Measurements from ENCODE around the gene PSPN.
"Not testable (repeated sequence)": the region's sequence is repeated elsewhere in the genome, so short reads cannot be mapped to it uniquely, and the experiment has no call there.

The PSPN gene

DNA sequence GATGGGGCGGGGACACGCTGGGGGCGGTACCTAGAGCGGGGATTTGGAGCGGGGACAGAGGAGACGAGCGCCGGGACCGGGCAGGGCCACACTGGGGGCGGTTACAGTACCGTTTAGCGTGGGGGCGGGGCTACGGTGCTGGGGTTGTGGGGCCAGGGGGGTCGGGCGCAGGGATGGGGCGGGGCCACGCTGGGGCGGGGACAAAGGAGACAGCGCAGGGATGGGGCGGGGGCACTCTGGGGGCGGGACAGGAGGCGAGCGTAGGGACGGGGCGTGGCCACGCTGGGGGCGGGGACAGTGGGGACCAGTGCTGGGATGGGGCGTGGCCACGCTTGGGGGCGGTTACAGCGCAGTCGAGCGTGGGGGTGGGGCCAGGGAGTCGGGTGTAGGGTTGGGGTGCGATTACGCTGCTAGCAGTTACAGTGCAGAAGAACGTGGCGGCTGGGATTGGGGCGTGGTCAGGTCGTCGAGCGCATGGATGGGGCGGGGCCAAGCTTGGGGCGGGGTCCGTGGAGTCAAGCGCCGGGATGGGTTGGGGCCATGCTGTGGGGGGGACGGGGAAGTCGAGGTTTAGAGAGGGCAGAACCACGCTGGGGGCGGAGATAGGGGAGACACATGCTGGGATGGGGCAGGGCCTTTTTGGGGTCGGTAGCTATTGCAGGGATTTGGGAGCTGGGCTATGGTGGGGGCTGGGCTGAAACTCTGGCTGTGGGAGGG lies 2.5 kb downstream of the PSPN start:
- peak; percentile 99 for DNase-seq

DNA sequence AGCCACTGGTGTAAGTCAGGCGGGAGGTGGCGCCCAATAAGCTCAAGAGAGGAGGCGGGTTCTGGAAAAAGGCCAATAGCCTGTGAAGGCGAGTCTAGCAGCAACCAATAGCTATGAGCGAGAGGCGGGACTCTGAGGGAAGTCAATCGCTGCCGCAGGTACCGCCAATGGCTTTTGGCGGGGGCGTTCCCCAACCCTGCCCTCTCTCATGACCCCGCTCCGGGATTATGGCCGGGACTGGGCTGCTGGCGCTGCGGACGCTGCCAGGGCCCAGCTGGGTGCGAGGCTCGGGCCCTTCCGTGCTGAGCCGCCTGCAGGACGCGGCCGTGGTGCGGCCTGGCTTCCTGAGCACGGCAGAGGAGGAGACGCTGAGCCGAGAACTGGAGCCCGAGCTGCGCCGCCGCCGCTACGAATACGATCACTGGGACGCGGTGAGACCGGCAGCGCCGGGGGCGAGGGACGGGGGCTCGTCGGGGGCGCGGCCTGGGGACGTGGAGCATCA lies 3.1 kb downstream of the PSPN start, which contains the start of gene ALKBH7:
TSS of gene ALKBH7 (plus strand) at position 201 of the 502 bp plus-strand sequence. CDS start at position 228, 27 bp downstream.
- peak; percentile 97 for DNase-seq

DNA sequence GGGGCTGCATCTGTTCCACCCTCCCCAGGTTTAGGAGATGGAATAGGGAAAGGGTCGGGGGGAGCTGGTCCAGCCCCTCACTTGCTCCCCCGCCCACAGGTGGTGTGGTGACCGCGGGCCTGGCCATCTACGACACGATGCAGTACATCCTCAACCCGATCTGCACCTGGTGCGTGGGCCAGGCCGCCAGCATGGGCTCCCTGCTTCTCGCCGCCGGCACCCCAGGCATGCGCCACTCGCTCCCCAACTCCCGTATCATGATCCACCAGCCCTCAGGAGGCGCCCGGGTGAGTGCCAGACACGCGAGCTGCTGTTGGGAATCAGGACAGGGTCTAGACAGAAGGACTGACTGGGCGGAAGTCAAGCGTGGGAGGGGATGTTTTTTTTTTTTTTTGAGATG lies 11.4 kb downstream of the PSPN start:
- no peak for DNase-seq

DNA sequence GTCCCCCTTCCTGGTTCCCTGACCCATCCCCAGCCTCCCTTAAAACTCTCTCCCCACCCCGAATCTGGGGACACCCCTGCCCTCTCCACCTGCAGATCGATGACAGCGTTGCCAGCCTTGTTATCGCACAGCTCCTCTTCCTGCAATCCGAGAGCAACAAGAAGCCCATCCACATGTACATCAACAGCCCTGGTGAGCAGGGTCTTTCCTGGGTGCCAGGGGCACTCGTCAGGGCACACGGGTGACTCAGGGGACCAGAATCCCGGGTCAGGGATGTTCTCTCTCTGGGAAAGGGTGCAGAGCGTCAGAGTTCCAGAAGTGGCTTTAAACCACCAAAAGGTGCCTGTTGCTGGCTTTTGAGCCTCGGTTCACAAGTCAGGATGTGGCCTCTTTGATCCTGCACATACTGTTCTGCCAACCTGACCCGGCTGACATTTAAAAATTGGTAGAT lies 13.4 kb downstream of the PSPN start:
- DNase-seq = no peak

DNA sequence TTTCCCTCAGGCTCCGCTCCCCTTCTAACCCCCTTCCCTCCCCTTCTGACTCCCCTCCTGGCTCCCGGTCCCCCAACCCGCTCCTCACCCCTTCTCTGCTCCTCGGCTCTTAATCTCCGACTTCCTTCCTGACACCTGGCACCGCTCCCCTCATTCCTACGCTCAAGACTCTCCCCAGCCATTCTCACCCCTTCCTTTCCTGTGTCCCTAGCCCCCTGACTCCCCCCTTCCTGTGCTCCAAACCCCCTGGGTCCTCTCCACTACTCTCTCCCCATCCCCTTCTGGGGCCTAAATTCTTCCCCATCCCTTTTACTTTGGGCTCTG lies 13.7 kb downstream of the PSPN start:
- DNase-seq = no peak

DNA sequence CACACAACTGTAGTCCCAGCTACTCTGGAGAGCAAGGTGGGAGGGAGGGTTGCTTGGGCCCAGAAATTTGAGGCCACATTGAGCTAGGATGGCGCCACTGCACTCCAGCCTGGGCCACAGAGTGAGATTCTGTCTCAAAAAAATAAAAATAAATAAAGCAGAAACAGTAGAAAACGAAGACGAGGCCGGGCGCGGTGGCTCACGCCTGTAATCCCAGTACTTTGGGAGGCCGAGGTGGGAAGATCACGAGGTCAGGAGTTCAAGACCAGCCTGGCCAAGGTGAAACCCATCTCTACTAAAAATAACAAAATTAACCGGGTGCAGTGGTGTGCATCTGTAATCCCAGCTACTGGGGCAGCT lies 14.9 kb downstream of the PSPN start:
- DNase-seq = not testable (repeated sequence)

DNA sequence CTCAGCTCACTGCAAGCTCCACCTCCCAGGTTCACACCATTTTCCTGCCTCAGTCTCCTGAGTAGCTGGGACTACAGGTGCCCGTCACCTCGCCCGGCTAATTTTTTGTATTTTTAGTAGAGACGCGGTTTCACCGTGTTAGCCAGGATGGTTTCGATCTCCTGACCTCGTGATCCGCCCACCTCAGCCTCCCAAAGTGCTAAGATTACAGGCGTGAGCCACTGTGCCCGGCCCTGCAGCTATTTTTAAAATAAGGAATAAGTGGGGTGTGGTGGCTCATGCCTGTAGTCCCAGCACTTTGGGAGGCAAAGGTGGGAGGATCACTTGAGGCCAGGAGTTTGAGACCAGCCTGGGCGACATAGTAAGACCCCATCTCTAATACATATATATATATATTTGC lies 15.3 kb downstream of the PSPN start:
- not testable (repeated sequence) for DNase-seq

DNA sequence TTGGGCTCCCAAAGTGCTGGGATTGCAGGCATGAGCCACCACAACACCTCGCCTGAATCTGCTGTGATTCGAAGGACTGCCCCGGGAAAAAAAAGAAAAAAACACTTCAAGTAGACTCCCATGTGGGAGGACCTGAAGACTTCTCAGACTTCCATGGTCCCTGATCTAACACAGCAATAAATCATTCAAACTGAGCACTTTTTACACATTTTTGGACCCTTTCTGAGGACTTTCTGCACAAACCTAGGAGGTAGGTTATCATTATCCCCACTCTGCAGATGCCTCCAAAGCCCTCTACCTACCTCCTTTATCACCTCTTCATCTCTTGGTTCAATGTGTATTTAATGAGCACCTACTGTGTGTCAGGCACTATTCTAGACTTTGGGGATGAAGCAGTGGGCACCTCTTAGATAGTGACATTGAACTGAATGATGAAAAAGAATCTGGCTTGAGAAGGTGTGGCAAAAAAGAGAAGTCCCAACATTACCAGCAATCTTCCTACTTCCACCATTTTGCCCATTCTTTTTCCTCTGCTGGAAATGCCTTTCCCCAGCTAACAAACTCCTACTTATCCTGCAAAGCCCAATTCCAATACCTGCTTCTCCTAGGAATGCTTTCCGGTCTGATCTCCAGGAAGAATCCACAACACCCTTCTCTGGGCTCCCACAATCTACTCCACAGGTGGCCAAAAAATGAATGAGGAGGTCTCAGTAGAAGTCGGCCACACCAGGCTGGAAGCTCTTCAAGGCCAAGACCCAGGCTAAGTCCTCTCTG lies 16.0 kb downstream of the PSPN start:
- DNase-seq = no peak

DNA sequence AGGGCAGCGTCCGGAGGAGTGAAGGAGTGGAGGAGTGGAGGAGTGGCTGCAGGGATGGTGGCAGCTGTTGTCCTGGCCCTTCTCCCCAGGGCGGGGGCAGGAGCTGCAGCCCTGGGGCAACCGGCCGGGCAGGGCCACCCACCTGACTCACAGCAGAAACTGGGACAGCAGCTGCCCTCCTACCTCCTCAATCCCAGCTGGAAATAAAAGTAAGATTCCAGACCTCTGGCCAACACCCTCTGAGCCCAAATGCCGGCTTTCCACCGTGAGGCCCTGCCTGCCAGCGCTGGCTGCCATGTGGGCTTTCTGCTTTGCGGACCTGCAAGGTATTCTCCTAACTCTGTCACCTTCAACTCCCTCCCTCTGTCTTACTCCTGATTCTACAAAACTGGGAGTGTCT lies 17.7 kb downstream of the PSPN start:
- no peak for DNase-seq

DNA sequence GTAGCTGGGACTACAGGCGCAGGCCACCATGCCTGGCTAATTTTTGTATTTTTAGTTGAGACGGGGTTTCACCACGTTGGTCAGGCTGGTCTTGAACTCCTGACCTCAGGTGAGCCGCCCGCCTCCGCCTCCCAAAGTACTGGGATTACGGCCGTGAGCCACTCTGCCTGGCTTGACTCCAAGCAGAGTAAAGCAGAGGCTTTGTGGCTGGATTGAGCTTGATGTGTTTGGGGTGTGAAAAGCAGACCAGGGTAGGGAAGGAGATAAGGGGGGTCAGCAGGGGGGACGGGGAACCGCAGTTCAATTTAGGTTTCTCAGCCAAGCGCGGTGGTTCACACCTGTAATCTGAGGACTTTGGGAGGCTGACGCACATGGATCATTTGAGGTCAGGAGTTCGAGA lies 18.6 kb downstream of the PSPN start:
- no peak for DNase-seq

DNA sequence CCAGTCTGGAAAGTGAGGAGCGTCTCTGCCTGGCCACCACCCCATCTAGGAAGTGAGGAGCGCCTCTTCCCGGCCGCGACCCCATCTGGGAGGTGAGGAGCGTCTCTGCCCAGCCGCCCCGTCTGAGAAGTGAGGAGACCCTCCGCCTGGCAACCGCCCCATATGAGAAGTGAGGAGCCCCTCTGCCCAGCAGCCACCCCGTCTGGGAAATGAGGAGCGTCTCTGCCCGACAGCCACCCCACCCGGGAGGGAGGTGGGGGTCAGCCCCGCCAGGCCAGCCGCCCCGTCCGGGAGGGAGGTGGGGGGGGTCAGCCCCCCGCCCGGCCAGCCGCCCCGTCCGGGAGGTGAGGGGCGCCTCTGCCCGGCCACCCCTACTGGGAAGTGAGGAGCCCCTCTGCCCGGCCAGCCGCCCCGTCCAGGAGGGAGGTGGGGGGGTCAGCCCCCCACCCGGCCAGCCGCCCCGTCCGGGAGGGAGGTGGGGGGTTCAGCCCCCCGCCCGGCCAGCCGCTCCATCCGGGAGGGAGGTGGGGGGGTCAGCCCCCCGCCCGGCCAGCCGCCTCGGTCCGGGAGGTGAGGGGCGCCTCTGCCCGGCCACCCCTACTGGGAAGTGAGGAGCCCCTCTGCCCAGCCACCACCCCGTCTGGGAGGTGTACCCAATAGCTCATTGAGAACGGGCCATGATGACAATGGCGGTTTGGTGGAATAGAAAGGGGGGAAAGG lies 20.3 kb downstream of the PSPN start:
- DNase-seq = not testable (repeated sequence)

DNA sequence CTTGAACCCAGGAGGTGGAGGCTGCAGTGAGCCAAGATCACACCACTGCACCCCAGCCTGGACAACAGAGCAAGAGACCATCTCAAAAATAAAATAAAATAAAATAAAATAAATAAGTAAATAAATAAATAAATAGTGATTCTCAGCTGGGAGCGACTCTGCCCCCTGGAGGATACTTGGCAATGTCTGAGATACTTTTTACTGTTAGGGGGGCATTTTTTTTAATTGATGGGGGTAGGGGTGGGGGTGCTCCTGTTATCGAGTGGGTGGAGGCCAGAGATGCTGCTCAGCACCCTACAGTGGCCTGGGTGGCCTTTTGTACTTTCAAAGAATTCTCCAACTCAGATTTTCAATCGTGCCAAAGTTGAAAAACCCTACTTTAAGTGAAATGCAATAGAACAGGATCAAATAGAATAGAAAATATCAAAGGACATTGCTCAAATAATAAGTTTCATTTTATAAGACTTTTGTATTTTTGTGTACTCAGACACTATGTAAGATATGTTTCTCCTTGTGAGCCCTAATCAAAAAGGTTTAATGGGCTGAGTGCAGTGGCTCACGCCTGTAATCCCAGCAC lies 21.5 kb downstream of the PSPN start:
- DNase-seq = no peak

DNA sequence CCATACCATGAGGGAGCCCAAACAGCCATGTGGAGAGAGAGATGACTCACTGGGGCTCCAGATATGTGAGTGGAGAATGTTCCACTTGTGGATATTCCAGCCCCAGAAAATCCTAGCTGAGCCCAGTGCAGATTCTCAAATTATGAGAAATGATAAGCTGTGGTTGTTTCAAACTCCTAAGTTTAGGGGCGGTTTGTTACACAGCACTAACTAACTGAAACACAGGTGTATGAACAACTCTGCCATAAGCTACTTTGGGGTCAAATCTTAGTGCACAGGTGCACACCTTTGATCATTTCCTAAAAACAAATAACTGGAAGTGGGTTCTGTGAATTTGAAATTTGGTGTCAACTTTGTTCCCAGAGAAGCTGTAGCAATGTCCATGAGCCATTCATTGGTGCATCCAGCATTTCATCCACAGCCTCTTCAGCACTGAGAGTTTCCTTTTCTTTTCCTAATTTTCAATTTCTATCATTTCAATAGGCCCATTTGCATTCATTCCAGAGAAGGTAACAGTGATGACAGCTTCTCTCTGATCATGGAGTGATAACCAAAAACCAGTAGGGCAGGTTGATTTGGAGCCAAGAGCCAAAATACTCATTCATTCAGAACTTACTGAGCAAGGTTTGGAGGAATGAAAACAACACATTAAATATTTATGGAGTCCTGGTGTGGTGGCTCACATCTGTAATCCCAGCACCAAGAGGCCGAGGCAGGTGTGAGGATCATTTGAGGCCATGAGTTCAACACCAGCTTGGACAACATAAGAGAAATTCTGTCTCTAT lies 23.2 kb downstream of the PSPN start:
- no peak for DNase-seq

DNA sequence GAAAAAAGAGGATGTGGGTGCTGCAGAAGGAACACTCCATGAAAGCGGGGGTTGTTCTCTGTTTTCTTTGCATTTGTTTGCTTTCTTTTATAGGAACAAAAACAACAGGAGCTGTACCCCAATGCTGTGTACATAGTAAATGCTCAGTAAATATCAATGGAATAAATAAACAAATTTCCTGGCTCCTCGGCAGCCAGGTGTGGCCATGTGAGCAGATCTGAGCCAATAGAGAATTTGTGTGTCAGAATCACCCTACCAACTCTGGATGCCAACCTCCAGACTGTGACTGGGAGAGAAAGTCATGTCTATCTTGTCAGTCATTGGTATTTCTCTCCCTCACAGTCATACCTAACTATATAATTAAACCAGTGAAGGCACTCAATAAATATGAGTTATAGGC lies 25.0 kb downstream of the PSPN start:
- DNase-seq = no peak

DNA sequence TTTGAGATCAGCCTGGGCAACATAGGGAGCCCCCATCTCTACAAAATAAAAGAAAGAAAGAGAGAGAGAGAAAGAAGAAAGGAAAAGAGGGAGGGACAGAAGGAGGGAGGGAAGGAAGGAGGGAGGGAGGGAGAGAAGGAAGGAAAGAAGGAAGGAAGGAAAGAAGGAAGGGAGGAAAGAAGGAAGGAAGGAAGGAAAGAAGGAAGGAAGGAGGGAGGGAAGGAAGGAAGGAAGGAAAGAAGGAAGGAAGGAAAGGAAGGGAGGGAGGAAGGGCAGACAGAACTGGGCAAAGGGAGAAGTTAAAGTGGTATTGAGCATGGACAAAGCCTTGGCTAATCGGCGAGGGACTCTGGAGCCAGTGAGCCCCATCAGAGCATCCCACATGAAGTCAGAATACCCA lies 26.5 kb downstream of the PSPN start:
- DNase-seq = not testable (repeated sequence)

DNA sequence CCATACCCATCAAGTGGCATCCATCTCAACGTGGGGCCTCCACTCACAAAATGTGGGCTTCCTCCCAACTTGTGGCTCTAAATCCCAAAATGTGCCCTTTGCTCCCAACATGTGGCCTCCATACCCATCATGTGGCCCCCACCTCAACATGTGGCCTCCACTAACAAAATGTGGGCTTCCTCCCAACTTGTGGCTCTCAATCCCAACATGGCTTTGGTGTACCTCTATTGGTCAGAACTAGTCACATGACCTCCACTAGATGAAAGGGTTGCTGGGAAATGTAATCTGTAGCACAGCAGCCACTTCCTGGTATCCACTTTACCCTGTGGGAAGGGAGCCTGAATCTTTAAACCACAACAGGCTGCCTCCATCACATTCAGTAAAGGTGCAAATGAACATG lies 32.3 kb downstream of the PSPN start:
- DNase-seq = no peak

DNA sequence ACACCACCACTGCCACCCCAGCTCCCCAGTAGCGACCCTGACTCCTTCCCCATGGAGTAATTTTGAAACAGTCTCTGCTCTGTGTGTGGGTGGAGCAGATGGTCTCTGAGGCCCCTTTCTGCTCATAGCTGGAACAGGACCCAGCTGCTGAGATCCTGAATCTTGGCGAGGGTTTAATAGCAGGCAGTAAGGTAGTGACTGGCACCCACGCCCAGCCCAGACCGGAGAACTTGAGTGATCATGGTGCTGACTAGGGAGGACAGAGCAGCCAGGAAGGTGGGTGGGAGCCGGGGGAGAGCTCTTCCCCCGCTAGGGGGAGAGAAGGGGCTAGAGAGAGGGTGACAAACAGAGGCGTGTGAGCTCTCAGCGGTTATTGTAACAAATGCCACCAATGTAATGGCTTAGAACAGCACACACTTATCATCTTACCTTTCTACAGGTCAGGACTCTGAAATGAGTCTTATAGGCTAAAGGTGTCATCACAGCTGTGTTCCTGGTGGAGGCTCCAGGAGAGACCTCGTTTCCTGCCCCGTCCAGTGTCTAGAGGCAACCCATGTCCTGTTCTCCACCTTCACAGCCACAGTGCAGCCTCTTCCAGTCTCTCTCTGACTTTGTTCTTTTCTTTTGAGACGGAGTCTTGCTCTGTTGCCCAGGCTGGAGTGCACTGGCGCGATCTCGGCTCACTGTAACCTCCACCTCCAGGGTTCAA lies 35.1 kb downstream of the PSPN start:
- no peak for DNase-seq

DNA sequence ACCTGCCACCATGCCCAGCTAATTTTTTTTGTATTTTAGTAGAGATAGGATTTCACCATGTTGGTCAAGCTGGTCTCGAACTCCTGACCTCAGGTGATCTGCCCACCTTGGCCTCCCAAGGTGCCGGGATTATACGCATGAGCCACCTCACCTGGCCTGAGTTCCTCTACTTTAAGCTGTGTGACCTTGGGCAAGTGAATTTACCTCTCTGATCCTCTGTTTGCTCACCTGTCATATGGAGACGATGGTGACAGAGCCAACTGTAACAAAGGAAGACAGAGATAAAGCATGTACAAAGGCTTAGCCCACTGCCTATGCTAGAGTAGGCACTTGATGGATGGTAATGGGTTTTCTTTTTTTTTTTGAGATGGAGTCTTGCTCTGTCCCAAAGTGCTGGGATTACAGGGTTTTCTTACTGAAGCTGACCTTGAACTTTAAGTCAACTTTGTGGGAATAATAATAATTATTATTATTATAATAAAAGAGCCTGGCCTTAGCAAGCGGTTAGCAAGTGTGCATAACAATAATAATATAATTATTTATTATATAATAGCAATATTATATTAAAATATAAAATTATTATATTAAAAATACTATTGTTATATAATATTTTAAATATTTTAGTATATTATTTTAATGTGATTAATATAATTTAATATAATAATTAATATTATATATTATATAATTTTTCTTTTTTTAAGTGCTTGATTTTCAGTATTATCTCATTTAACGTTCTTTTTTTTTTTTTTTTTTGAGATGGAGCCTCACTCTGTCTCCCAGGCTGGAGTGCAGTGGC lies 41.0 kb downstream of the PSPN start:
- no peak for DNase-seq

DNA sequence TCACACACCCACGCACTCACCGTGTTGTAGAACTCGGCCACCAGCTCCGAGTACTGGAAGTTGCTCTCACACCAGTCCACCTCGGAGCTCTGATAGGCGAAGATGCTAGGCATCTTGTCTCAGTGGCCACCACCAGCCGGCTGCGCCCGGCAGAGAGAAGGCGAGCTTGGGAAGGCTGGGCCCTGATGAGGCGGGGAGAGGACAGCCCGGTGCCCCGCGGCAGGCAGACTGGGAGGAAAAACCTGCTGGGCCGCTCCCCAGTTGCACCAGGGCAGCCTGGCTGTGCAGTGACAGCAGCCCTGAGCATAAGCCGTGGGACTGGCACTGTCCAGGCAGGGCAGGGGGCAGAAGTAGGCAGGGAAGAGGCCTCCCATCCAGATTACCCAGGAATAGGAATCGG lies 42.3 kb downstream of the PSPN start, which contains the start of gene ACER1:
TSS of gene ACER1 (minus strand) at position 174 of the 400 bp plus-strand sequence. CDS start at position 113, 61 bp downstream.
- DNase-seq = no peak

DNA sequence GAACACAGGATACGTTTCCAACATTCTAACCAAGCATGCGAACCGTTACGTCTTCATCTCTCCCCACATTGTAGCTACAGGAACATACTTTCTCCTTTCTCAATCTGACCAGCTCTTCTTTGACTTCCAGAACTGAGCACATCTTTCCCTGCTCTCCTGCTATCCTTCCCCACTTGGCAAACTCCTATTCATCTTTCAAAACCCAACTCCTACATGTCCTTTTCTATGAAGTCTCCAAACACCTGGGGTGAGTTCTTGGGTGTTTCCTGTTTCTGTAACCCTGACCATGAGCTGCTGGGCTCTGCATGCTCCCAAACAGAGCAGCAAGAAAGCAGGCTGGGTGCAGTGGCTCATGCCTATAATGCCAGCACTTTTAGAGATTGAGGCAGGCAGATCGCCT lies 48.9 kb downstream of the PSPN start:
- no peak for DNase-seq

DNA sequence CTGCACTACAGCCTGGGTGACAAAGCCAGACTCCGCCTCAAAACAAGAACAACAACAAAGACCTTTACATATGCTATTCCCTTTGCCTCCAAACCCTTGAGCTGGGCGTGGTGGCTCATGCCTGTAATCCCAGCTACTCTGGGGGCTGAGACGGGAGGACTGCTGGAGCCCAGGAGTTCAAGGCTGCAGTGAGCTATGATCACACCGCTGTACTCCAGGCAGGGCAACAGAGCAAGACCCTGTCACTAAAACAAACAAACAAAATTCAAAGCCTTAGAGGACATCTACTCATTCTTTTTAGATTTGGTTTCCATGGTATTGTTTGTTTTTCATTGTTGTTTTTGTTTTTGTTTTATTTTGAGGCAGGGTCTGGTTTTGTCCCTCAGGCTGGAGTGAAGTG lies 50.1 kb downstream of the PSPN start:
- no peak for DNase-seq

All from activated naive CD4-positive, alpha-beta T cell treated with anti-CD3 and anti-CD28 coated beads, Interleukin-2, amount 50 U/mL, for 16 hours (primary cell).